Measurements from ENCODE around the gene TRPV6.

The TRPV6 gene

GRCh38 chr7:142889816-142890215 lies 4.3 kb upstream of the TRPV6 start:
- TF ChIP-seq CTCF (IDR thresholded peaks at IDR 0.05) = no peak

DNA sequence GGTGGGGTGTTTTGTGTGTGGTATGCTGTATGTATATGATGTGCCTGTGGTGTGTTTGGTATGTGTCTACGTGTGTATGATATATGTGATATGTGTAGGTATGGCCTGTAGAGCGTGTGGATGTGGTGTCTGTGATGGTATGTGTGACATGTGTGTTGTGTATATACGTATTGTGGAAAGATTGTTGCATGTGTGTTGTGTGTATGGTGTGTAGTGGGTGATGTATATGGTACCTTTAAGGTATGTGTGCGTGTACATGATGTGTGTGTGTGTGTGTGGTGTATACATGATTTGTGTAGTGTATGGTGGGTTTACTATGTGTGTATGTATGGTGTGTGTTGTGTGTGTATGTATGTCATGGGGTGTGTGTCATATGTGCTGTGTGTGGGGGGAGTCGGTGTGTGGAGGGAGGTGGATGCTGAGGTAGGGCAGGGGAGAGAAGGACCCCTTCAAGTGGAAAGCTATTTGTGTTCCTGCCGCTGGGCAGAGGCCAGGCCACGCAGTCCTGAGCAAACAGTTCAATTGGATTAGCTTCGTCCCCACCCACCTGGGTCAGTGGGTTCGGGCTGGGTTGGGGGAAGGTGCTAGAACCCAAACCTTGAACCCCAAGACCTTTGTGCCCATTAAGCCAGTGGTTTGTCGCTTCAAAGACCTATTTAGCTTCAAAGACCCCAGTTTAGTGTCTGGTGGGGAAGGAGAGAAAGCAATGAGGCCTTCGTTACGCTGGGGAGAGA lies 1.9 kb upstream of the TRPV6 start:
- TF ChIP-seq CTCF (IDR thresholded peaks at IDR 0.05) = no peak

DNA sequence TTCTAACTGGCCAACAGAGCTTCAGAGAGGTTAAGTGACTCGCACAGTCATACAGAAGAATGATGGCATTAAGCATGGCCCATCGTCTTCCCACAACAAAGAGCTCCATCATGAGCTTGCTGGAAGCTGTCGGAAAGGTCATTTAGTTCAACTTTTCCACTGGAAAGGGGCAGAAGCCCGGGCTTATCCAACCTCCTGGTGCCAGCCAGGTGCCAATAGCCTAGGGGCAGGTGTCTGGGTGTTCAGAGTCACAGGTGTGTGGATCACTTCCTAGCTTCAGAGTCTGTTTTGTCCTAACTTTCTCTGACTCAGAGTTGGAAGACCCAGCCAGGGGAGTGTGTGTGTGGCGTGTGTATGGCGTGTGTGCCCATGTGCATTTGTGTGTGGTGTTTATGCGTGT lies 1.3 kb upstream of the TRPV6 start:
- TF ChIP-seq CTCF (IDR thresholded peaks at IDR 0.05) = no peak

DNA sequence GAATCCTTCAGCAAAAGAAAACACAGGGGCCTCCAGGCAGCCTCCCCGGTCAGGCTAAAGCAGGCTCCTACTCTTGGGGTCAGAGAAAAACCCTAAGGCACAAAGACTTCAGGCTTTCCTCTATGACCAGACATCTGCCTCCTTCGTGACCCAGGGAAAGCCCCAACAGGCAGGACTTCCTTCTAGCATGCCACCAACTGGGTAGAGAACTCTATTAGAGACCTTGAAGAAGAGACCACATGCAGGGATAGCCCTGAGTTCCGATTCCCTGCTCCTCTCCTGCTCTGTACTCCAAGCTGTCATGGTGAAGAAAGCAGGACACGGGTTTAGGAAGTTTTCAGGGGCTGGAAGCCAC lies 1.3 kb downstream of the TRPV6 start:
- TF ChIP-seq CTCF (IDR thresholded peaks at IDR 0.05) = no peak

DNA sequence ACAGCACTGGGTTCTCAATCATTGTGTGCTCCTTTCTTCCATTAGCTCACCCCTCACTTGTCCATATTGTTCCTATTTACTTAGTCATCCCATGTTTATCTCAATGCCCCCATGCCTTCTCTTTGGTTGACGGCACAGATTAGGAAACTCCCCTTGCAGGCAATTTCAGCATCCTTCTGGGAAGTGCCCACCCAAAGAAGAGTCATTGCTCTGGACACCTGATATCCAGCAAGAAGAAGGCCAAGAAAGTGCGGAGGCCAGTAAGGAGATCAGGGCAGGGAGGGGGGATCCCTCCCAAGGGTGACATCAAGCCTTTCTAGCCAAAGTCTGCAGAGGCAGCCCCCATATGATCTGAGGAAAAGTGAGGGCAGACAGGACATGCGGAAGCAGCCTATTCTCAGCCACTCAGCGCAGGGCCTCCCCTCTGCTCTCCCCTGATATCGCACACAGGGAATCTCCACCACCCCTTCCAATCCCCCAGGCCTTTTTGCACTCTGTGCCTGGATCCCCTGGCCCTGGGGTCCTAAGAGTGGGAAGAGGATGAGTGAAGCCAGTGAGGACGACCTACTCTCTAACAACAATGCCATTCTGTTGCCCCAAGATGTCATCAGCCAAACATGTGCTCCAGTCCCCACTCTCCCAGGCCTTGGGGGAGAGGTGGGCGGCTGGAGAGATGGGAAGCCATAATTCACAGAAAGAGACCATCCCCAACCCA lies 1.8 kb downstream of the TRPV6 start:
- TF ChIP-seq CTCF (IDR thresholded peaks at IDR 0.05) = no peak

GRCh38 chr7:142883145-142883544 lies 2.4 kb downstream of the TRPV6 start:
- no peak for TF ChIP-seq CTCF (IDR thresholded peaks at IDR 0.05)

DNA sequence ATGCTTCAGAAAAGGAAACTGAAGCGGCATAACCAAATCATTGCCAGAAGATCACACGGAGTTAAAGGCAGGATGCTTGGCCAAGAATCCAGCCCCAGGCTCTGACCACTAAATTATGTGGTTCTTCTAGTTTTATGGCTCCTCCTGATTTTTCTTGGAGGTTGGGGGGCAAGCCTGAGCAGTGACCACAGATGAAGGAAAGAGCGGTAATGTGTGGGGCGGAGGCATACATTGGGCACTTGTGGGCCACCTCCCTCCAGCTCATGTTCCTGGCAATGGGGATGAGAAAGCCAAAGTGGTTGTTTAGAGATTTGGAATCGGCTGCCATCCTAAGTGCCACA lies 3.2 kb downstream of the TRPV6 start:
- TF ChIP-seq CTCF (IDR thresholded peaks at IDR 0.05) = no peak

Data from LNCAP (cell line).